OCI-LY7 (cell line): ENCODE results near the gene ARSJ. TPM values are rescaled to one million over a fixed set of nuclear protein-coding genes. Genes with fewer than 3 reads are reported as not detected.
"Not testable (repeated sequence)": the region's sequence is repeated elsewhere in the genome, so short reads cannot be mapped to it uniquely, and the experiment has no call there.

ENCODE experiments used
- BruUV-seq: library from RNA; stranded (reverse); fragments of 400-500 nt; replicated peaks from 2 replicates; lab custom pipeline; 2021; lab: Mats Ljungman, UMichigan
- CTCF ChIA-PET: fragments of 300-600 bp; sonication (Branson Sonifier 250); formaldehyde crosslinking; loops from one replicate; lab custom pipeline; 2022; ENCODE audit warnings: antibody characterized with exemption; ENCODE audit not compliant: unreplicated experiment; lab: Charles Lee
- POLR2A ChIA-PET: fragments of 300-600 bp; sonication (Branson Sonifier 250); formaldehyde crosslinking; loops from one replicate; lab custom pipeline; 2022; ENCODE audit warnings: antibody characterized with exemption; lab: Charles Lee
- DNase-seq: peaks from one replicate; pipeline ENCODE4 v3.0.0-alpha.2; 2015; ENCODE audit warnings: low spot score
- H2AFZ ChIP-seq: fragments of 200-600 bp; sonication (generic), shearing (Covaris generic); 2 replicates; pipeline ENCODE4 v1.6.1; 2014; ENCODE audit warnings: mild to moderate bottlenecking, antibody characterized with exemption, low read length, moderate library complexity
- H3K27ac ChIP-seq: fragments of 200-600 bp; sonication (generic); 2 replicates; pipeline ENCODE4 v1.5.1; 2014; ENCODE audit warnings: mixed run types, low read depth, mild to moderate bottlenecking, moderate library complexity, low read length, inconsistent platforms; ENCODE audit not compliant: poor library complexity, severe bottlenecking
- H3K36me3 ChIP-seq: fragments of 200-600 bp; sonication (generic); 2 replicates; pipeline ENCODE4 v1.6.1; 2014; ENCODE audit warnings: mild to moderate bottlenecking, antibody characterized with exemption, low read length, moderate library complexity, mixed read lengths; ENCODE audit not compliant: insufficient read depth
- H3K4me1 ChIP-seq: fragments of 200-600 bp; sonication (generic); 2 replicates; pipeline ENCODE4 v1.5.1; 2014; ENCODE audit warnings: mild to moderate bottlenecking, low read length; ENCODE audit not compliant: insufficient read depth, poor library complexity, severe bottlenecking
- H3K4me2 ChIP-seq: fragments of 200-600 bp; sonication (generic); 2 replicates; pipeline ENCODE4 v1.6.1; 2014; ENCODE audit warnings: mild to moderate bottlenecking, low read length
- H3K4me3 ChIP-seq: fragments of 200-600 bp; sonication (generic); 2 replicates; pipeline ENCODE4 v1.5.1; 2014; ENCODE audit warnings: mild to moderate bottlenecking, low read depth, low read length; ENCODE audit not compliant: poor library complexity, severe bottlenecking
- H3K79me2 ChIP-seq: fragments of 200-600 bp; sonication (generic); 2 replicates; pipeline ENCODE4 v1.6.1; 2016; ENCODE audit warnings: low read depth, mild to moderate bottlenecking, low read length, moderate library complexity, mixed read lengths; ENCODE audit not compliant: insufficient read depth
- H3K9me2 ChIP-seq: fragments of 200-600 bp; sonication (generic); 2 replicates; pipeline ENCODE4 v1.6.1; 2016; ENCODE audit warnings: mild to moderate bottlenecking, low read length, mixed read lengths; ENCODE audit not compliant: insufficient read depth
- H3K9me3 ChIP-seq: fragments of 200-600 bp; sonication (generic); 2 replicates; pipeline ENCODE4 v1.6.1; 2014; ENCODE audit warnings: mild to moderate bottlenecking, mixed run types, low read length, mixed read lengths
- H4K20me1 ChIP-seq: fragments of 200-600 bp; sonication (generic); 2 replicates; pipeline ENCODE4 v1.6.1; 2014; ENCODE audit warnings: mild to moderate bottlenecking, antibody characterized with exemption, low read length, moderate library complexity, mixed read lengths; ENCODE audit not compliant: insufficient read depth
- CTCF ChIP-seq: fragments of 200-600 bp; sonication (generic); conservative IDR thresholded peaks from 2 replicates; pipeline ENCODE4 v1.5.1; 2014; ENCODE audit warnings: mild to moderate bottlenecking, antibody characterized with exemption, low read length, moderate library complexity, mixed read lengths
- EZH2phosphoT487 ChIP-seq: fragments of 200-600 bp; sonication (generic); IDR thresholded peaks from 2 replicates; pipeline ENCODE4 v1.6.1; 2018; ENCODE audit warnings: low read depth, borderline replicate concordance, mild to moderate bottlenecking, mixed run types, antibody characterized with exemption, low read length, moderate library complexity, mixed read lengths
- intact Hi-C: fragments of 100-400 bp; cut with micrococcal nuclease; formaldehyde crosslinking; loops from one replicate; pipeline ENCODE4 v1.10.0; 2022; ENCODE audit not compliant: unreplicated experiment
- total RNA-seq, 2 experiments: library from RNA; depleted of rRNA in 1 of 2; stranded (reverse); fragments of >200 nt in 1 of 2; shearing (Covaris generic) in 1 of 2; gene quantifications; 2 replicates each; pipeline ENCODE4 v1.2.3, GENCODE V29; 2014 to 2022

Gene ARSJ
- total RNA-seq, 2 experiments from 2014 or later, result not detected

GRCh38 chr4:114012749-114013148, 33.3 kb upstream of the ARSJ start:
- TF ChIP-seq CTCF (no peak), EZH2phosphoT487 (no peak)
- Histone ChIP-seq H3K4me3 (no peak overlapping the region), H4K20me1 (no peaks in the 10 kb centered on the region), H3K79me2 (no peaks in the 10 kb centered on the region), H3K4me2 (no peak overlapping the region), H2AFZ (no peak overlapping the region), H3K9me3 (no peaks in the 10 kb centered on the region), H3K4me1 (no peaks in the 10 kb centered on the region), H3K36me3 (no peaks in the 10 kb centered on the region), H3K9me2 (no peaks in the 10 kb centered on the region), H3K27ac (no peak overlapping the region)
- BruUV-seq, result no TSS peak
- CTCF ChIA-PET, result no interaction called here
- DNase-seq, result no peak
- intact Hi-C loops, result no loop called here
- POLR2A ChIA-PET, result interaction anchor here (0.6 to 1.5 kb wide), 4 partner anchors 26 to 97 kb away, joined by 3 read pairs; no protein-coding TSS in a partner anchor

- Histone ChIP-seq H3K4me1 (no peaks in the 10 kb centered on the region), H3K9me2 (no peaks in the 10 kb centered on the region), H3K4me3 (no peak overlapping the region), H4K20me1 (no peaks in the 10 kb centered on the region), H3K9me3 (no peaks in the 10 kb centered on the region), H3K4me2 (no peak overlapping the region), H3K36me3 (no peaks in the 10 kb centered on the region), H2AFZ (no peak overlapping the region), H3K79me2 (no peaks in the 10 kb centered on the region), H3K27ac (no peak overlapping the region)
- CTCF ChIA-PET, result no interaction called here
- intact Hi-C loops, result no loop called here
- no peak for TF ChIP-seq CTCF
- no peak for TF ChIP-seq EZH2phosphoT487
- POLR2A ChIA-PET, result interaction anchor here (0.6 kb wide), 1 partner anchor 1022 kb away, joined by 3 read pairs; no protein-coding TSS in a partner anchor
- no peak for DNase-seq
- no TSS peak for BruUV-seq
These were observed 26.4 kb upstream of the ARSJ start for GRCh38 chr4:114005569-114006442.

GRCh38 chr4:114004483-114005226, 25.2 kb upstream of the ARSJ start:
- H2AFZ ChIP-seq, intact Hi-C loops, H3K4me3 ChIP-seq: not testable (repeated sequence)

More at GRCh38 chr4:114004483-114005226, 25.2 kb upstream of the ARSJ start:
- POLR2A ChIA-PET, DNase-seq, CTCF ChIA-PET, H3K79me2 ChIP-seq, H3K4me2 ChIP-seq, H3K9me3 ChIP-seq, H4K20me1 ChIP-seq, H3K36me3 ChIP-seq, H3K9me2 ChIP-seq, H3K4me1 ChIP-seq, H3K27ac ChIP-seq, BruUV-seq: not testable (repeated sequence)
